Panc1 (cell line): Measurements from ENCODE around the gene LKAAEAR1.

Source experiments
- CTCF ChIP-seq: fragments of 450-650 bp; IDR thresholded peaks from 2 replicates; pipeline ENCODE4 v1.5.1; 2017; ENCODE audit warnings: mild to moderate bottlenecking
- POLR2AphosphoS5 ChIP-seq: IDR thresholded peaks from 2 replicates; pipeline ENCODE4 v1.6.1; 2012; ENCODE audit warnings: mild to moderate bottlenecking, low read depth, low read length, moderate library complexity
- SIN3A ChIP-seq: IDR thresholded peaks from 2 replicates; pipeline ENCODE4 v1.6.1; 2012; ENCODE audit warnings: low read depth, mild to moderate bottlenecking, low read length, moderate library complexity, borderline replicate concordance; ENCODE audit not compliant: insufficient read depth

DNA sequence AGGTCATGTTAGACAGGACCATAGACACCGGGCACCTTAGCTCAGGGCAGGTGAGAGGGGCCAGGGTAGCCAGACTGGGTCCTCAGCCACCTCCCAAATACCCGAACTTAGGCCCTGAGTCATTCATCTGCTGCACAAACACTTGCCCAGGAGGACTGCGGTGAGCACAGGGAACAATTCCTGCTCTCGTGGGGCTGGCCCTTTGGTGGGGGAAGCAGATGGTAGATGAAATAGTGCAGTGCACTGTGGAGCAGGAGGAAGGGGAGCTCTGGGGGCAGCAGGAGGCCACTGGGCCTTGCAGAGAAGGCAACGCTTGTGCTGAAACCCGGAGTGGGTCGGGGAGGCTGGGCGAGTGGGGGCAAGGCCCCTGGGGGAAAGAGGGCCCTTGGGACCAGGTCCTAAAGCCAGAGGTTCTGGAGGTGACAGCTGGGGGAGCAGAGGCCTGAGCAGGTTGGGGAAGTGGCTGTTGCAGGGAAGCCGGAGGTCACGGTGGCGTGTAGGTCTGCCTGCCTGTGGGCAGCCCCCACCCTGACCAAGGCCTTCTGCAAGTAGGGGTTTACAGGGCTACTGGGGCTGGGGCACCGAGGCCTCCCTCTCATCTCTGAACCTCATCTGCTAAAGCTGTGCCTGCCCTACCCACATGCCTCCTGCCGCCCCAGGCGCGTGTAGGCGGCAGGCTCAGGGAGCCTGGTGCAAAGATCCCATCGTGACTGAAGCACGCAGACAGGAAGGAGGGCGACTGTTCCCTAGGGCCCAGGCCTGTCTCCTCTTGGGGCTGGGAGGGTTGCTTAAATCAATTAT, 27.8 kb upstream of the LKAAEAR1 start:
- TF ChIP-seq CTCF: no peak
- no peak for TF ChIP-seq POLR2AphosphoS5
- no peak for TF ChIP-seq SIN3A
